HG02884 (cell line): ENCODE measurements around the gene CSPG5.

Experiments used
- ATAC-seq: cut with Tn5 transposase; IDR thresholded peaks from one replicate; pipeline ENCODE4 v1.9.1; 2021; ENCODE audit warnings: mild to moderate bottlenecking, moderate library complexity; ENCODE audit not compliant: unreplicated experiment

Gene CSPG5

DNA sequence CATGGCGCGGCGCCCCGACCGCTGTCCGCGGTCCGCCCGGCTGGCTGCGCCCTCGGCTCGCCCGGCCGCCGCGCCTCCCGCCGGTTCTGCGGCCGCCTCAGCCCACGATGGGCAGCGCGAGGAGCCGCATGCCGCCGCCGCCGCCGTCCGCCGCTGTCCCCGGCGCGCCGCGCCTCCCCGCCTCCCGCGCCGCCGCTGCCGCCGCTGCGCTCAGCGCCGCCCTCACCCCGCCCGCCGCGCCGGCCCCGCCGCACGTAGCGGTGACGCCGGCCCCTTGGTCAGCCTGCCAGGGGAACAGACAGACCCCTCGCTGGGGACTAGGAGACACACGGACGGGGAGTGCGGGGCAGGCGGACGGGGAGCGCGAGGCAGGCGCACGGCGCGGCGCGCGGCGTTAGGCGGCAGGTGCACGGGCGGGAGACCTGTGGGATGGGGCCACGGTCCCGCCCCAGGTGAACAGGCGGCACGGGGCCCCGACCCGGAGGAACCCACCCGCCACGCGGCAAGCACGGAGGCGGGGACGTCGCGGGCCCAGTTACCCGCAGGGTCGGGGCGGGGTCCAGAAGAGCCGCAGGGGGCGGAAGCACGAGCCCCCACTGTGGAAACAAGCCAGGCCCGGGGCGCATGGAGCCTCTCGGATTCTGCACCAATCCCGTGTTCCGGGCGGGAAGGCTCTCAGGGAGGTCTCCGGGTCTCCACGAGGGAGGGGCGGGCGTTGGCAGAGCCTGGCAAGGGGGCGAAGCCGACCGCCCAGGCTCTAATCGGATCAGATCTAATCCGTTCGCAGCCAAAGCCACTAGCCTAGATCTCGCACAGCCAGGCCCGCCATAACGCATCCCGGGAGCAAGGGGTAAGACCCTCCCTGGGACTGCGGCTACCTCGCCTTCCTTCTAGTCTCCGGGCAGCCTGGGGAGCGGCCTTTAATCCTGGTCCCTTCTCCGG is at the start of gene CSPG5:
Gene CSPG5, minus strand, starts transcription at position 175 of the 942 bp plus-strand sequence. Its CDS starts 172 bp downstream, at position 3.
- ATAC-seq = no peak

- no peak for ATAC-seq
Measured at GRCh38 chr3:47628426-47628825, 49.8 kb upstream of the CSPG5 start.

DNA sequence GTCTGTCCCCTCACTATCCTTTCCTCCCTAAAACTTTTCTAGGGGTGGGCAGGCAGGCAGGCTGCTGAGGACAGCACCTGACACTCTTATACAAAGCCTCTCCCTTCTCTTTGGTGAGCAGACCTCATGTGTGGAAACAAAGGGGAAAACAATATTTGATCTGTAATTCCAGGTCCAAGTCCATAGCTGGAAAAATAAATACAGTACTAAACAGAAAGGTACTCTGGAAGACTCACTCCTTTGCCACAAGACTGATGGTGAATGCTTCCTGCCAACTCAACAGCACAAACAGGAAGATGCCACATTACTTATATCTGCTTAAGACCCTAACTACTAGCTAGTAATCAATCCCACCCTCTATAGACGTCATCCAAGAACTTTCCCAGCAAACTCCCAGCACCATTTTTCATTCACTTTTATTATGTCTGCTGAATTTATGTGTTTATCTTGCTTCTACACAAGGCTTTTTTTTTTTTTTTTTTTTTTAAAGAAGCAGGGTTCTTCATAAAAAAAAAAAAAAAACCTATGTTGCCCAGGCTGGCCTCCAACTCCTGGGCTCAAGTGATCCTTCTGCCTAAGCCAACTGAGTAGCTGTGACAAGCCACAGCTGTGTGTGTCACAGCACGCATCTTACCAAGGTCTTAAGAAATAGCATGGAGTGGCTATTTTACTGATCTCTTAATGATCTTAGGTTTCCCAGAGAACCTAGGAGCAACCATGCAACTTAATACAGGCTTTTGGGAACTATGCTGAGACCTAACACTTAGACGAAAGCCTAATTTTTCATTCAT is 44.2 kb upstream of the CSPG5 start:
- no peak for ATAC-seq

- ATAC-seq = no peak
Measured at GRCh38 chr3:47617086-47618010, 38.7 kb upstream of the CSPG5 start.

DNA sequence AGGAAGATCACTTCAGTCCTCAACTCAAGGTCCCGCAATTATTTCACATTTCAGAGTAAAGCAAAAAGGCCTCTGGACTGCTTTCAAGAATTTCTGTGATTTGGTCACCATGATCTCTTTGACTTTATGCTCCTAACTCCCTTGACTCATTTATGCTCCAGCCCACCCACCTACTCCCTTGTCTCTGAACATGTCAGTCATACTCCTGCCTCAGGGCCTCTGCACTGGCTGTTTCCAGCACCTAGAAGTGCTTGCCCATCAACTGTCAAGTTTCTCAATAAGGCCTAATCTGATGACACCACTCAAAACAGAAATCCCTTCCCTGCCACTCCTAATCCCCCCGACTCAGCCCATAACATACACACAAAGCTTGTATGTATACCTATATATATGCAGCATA is 36.1 kb upstream of the CSPG5 start:
- no peak for ATAC-seq

DNA sequence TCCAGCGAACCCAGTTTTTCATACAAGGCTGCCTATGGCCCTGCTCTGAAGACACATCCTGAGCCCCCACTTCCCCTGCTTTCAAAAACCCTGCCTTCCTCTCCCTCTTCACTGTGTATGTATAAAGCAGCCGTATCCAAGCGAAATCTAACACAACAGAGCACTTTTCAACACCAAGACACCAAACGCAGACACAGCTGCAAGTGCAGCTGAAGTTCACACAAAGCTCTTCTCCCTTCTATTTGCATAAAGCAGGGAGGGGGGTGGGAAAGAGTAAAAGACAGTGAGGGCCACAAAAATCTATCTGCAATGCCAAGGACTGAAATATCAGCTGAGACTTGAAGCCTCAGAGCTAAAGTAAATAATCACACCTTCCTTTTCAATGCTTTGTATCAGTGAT is 35.1 kb upstream of the CSPG5 start:
- ATAC-seq = no peak

- ATAC-seq = no peak
Measured at GRCh38 chr3:47612879-47613278, 34.2 kb upstream of the CSPG5 start.

GRCh38 chr3:47612178-47612577 is 33.5 kb upstream of the CSPG5 start:
- no peak for ATAC-seq

GRCh38 chr3:47611576-47611975 is 32.9 kb upstream of the CSPG5 start:
- ATAC-seq = no peak

- no peak for ATAC-seq
Measured at GRCh38 chr3:47610583-47610982, 31.9 kb upstream of the CSPG5 start.

DNA sequence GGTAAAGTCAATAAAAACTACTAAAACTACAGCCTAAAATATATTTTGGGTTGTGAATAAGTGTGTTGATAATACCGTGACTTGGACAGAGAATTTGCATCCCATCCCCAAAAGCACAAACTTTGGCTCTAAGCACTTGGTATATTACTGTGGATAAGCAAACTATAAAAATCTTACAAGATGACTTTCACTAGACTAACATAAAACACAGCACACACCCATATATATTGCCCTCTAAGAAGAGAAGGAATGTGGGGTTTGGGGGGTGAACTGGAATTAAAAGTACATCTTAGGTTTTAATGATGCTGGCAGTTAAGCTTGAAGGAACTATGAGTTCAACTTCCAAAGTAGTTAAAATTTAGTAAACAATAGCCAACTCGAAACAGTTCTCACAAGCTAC is 28.7 kb upstream of the CSPG5 start:
- ATAC-seq = no peak

- ATAC-seq = no peak
Measured at GRCh38 chr3:47606165-47606564, 27.5 kb upstream of the CSPG5 start.

DNA sequence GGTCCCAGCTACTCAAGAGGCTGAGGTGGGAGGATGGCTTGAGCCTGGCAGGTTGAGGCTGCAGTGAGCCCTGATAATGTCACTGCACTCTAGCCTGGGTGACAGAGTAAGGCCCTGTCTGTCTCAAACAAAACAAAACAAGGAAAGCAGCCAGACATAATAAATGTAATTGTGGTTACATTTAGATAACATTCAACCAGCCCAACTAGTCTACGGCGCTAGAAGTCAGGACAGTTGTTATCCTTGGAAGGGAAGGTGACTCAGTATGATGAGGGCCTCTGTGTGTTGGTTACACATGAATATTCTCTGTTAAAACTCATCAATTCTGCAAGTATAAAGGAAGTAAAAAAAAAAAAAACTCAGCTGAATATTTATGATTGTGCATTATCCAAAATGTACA is 27.0 kb upstream of the CSPG5 start:
- ATAC-seq = no peak

- ATAC-seq = no peak
Measured at GRCh38 chr3:47604145-47604544, 25.5 kb upstream of the CSPG5 start.

GRCh38 chr3:47603332-47603731 is 24.7 kb upstream of the CSPG5 start:
- no peak for ATAC-seq

GRCh38 chr3:47601281-47601680 is 22.6 kb upstream of the CSPG5 start:
- no peak for ATAC-seq

- ATAC-seq = no peak
Measured at GRCh38 chr3:47594792-47595191, 16.1 kb upstream of the CSPG5 start.

DNA sequence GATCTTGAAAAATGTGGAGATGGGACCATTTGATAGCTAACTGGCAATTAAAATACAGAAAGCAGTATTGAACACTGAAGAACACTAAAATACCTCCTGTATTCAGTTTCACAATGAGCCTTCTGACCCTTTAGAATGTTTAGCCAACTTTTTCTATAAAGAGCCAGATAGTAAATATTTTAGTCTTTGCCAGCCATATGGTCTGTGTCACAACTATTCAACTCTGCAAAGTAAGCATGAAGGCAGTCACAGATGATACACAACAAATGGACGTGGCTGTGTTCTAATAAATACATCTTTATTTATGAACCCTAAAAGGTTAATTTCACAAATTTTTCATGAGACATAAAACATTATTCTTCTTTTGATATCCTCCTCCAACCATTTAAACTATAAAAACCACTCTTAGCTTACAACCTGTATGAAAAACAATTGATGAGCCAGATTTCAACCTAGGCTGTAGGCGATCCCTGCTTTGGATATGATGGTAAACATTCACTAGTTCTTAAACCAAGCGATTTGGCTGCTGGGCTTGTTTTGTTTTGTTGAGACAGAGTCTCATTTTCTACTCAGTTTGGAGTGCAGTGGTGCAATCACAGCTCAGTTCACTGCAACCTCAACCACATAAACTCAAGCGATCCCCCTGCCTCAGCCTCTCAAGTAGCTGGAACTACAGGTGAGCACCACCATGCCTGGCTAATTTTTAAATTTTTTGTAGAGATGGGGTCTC is 13.6 kb upstream of the CSPG5 start:
- ATAC-seq = no peak

DNA sequence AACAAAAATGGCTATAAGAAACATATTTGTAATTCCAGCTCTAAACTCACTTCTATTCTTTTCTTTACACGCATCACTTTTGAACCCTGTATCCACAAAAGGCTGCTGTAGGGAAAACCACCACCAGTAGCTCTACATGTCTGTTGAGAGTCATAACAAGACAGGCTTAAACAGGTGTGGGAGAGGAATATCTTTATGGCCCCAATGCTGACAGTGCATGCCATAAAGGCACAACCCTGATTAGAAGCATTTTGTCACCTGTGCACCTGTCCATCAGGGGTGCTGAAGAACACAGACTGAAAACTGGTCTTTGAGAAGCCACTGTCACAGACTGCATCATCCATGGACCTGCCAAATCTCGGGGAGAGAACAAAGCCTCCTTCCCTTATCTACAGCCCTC is 11.6 kb upstream of the CSPG5 start:
- ATAC-seq = no peak

DNA sequence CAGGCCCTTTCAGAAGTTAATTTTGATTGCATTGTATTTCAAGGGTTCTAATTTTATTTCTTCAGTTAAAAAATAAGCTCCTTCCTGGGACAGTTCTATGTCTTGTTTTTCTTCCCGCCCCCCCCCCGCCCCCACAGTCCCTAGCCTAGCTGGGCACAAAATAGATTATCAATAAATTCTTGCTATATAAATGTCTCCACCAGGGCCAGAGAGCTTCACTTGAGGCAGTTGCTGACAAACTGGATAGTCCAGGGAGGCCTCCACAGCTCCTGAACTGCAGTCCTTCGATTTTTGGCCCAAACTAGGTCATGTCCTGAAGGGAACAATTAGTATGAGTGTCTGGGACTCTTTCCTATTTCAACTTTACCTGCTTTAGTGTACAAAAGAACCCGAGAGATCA is 9.9 kb upstream of the CSPG5 start:
- no peak for ATAC-seq
